IPS-20b (cell line): ENCODE measurements around the gene C1orf198.
A peak's percentile ranks its signal among the peaks of the same experiment; 100 is the strongest.

Source experiments
- H3K27ac ChIP-seq: one replicate; pipeline ENCODE4 v1.5.1; 2013; ENCODE audit warnings: low read length
- H3K27me3 ChIP-seq: 2 replicates; pipeline ENCODE4 v1.6.1; 2013; ENCODE audit warnings: mild to moderate bottlenecking, low read length, inconsistent platforms; ENCODE audit not compliant: insufficient read depth
- H3K36me3 ChIP-seq: 2 replicates; pipeline ENCODE4 v1.6.1; 2013; ENCODE audit warnings: low read depth, mild to moderate bottlenecking, inconsistent platforms, low read length, moderate library complexity; ENCODE audit not compliant: insufficient read depth
- H3K4me1 ChIP-seq: 2 replicates; pipeline ENCODE4 v1.6.1; 2013; ENCODE audit warnings: mild to moderate bottlenecking, control low read depth, inconsistent platforms, low read length, moderate library complexity; ENCODE audit not compliant: insufficient read depth
- H3K4me3 ChIP-seq: 2 replicates; pipeline ENCODE4 v1.5.1; 2013; ENCODE audit warnings: mild to moderate bottlenecking, low read length, inconsistent platforms
- H3K9ac ChIP-seq: 2 replicates; pipeline ENCODE4 v1.6.1; 2013; ENCODE audit warnings: low read depth, mild to moderate bottlenecking, inconsistent platforms, low read length, moderate library complexity
- H3K9me3 ChIP-seq: 2 replicates; pipeline ENCODE4 v1.6.1; 2013; ENCODE audit warnings: mild to moderate bottlenecking, low read depth, low read length, inconsistent platforms; ENCODE audit not compliant: insufficient read depth

Gene C1orf198

GRCh38 chr1:230867101-230867902 is 1.0 kb downstream of the C1orf198 start:
- peak overlapping the region; percentile 88 for H3K4me3 ChIP-seq
- H3K27me3 ChIP-seq = peaks cover 12% of the 10 kb centered on the region
- no peak overlapping the region for H3K27ac ChIP-seq
- H3K36me3 ChIP-seq = 0 out of 2 replicates have a peak, but pooled peaks cover 6% of the 10 kb centered on the region
- H3K9me3 ChIP-seq = no peaks in the 10 kb centered on the region
- H3K4me1 ChIP-seq = peaks cover 16% of the 10 kb centered on the region; the same call in 1 of the 2 replicates
- H3K9ac ChIP-seq = peak overlapping the region; percentile 87

- Histone ChIP-seq H3K4me3 (peak overlapping the region; percentile 88), H3K36me3 (0 out of 2 replicates have a peak, but pooled peaks cover 6% of the 10 kb centered on the region), H3K27ac (no peak overlapping the region), H3K27me3 (peaks cover 12% of the 10 kb centered on the region), H3K9ac (no peak overlapping the region; the same call in 1 of the 2 replicates), H3K4me1 (peaks cover 16% of the 10 kb centered on the region; the same call in 1 of the 2 replicates), H3K9me3 (no peaks in the 10 kb centered on the region)
These were observed 1.9 kb downstream of the C1orf198 start for GRCh38 chr1:230866171-230867070.

- Histone ChIP-seq H3K36me3 (0 out of 2 replicates have a peak, but pooled peaks cover 6% of the 10 kb centered on the region), H3K27ac (no peak overlapping the region), H3K9me3 (no peaks in the 10 kb centered on the region), H3K4me1 (peaks cover 16% of the 10 kb centered on the region; the same call in 1 of the 2 replicates), H3K4me3 (no peak overlapping the region), H3K27me3 (peaks cover 12% of the 10 kb centered on the region), H3K9ac (no peak overlapping the region)
These were observed 3.1 kb downstream of the C1orf198 start for GRCh38 chr1:230865062-230865817.

GRCh38 chr1:230864441-230864840 is 3.9 kb downstream of the C1orf198 start:
- H3K9ac ChIP-seq = no peak overlapping the region
- no peaks in the 10 kb centered on the region for H3K9me3 ChIP-seq

GRCh38 chr1:230863449-230863848 is 4.9 kb downstream of the C1orf198 start:
- no peak overlapping the region for H3K4me3 ChIP-seq
- peaks cover 10% of the 10 kb centered on the region; the same call in 1 of the 2 replicates for H3K4me1 ChIP-seq
- H3K9ac ChIP-seq = 0 out of 2 replicates have a peak overlapping the region, but pooled peaks have one; percentile 34
- H3K27me3 ChIP-seq = peaks cover 12% of the 10 kb centered on the region
- no peak overlapping the region for H3K27ac ChIP-seq
- no peaks in the 10 kb centered on the region for H3K9me3 ChIP-seq
- 0 out of 2 replicates have a peak, but pooled peaks cover 6% of the 10 kb centered on the region for H3K36me3 ChIP-seq

More at GRCh38 chr1:230864441-230864840, 3.9 kb downstream of the C1orf198 start:
- peaks cover 12% of the 10 kb centered on the region for H3K27me3 ChIP-seq
- H3K4me3 ChIP-seq = no peak overlapping the region
- 0 out of 2 replicates have a peak, but pooled peaks cover 6% of the 10 kb centered on the region for H3K36me3 ChIP-seq
- H3K4me1 ChIP-seq = peaks cover 9% of the 10 kb centered on the region; the same call in 1 of the 2 replicates
- H3K27ac ChIP-seq = no peak overlapping the region

- peaks cover 7% of the 10 kb centered on the region; the same call in 1 of the 2 replicates for H3K4me1 ChIP-seq
- 0 out of 2 replicates have a peak, but pooled peaks cover 6% of the 10 kb centered on the region for H3K36me3 ChIP-seq
- H3K27ac ChIP-seq = no peak overlapping the region
- H3K27me3 ChIP-seq = peaks cover 4% of the 10 kb centered on the region
- H3K9ac ChIP-seq = no peak overlapping the region
- no peak overlapping the region for H3K4me3 ChIP-seq
- no peaks in the 10 kb centered on the region for H3K9me3 ChIP-seq
These were observed 6.2 kb downstream of the C1orf198 start for GRCh38 chr1:230861970-230862595.

GRCh38 chr1:230861489-230861888 is 6.8 kb downstream of the C1orf198 start:
- Histone ChIP-seq H3K9ac (no peak overlapping the region), H3K36me3 (0 out of 2 replicates have a peak, but pooled peaks cover 6% of the 10 kb centered on the region), H3K4me3 (no peak overlapping the region), H3K27me3 (no peaks in the 10 kb centered on the region), H3K9me3 (no peaks in the 10 kb centered on the region), H3K27ac (no peak overlapping the region), H3K4me1 (peaks cover 4% of the 10 kb centered on the region; the same call in 1 of the 2 replicates)

- Histone ChIP-seq H3K27me3 (no peaks in the 10 kb centered on the region), H3K27ac (no peak overlapping the region), H3K9me3 (no peaks in the 10 kb centered on the region), H3K4me1 (peaks cover 4% of the 10 kb centered on the region; the same call in 1 of the 2 replicates), H3K4me3 (no peak overlapping the region), H3K9ac (no peak overlapping the region), H3K36me3 (0 out of 2 replicates have a peak, but pooled peaks cover 6% of the 10 kb centered on the region)
These were observed 7.5 kb downstream of the C1orf198 start for GRCh38 chr1:230860617-230861384.

- Histone ChIP-seq H3K36me3 (peaks cover 12% of the 10 kb centered on the region), H3K27ac (no peak overlapping the region), H3K27me3 (no peaks in the 10 kb centered on the region), H3K4me3 (no peak overlapping the region), H3K4me1 (peaks cover 4% of the 10 kb centered on the region; the same call in 1 of the 2 replicates), H3K9me3 (no peaks in the 10 kb centered on the region), H3K9ac (no peak overlapping the region)
These were observed 9.2 kb downstream of the C1orf198 start for GRCh38 chr1:230858918-230859729.
